ENCODE data around the gene SPC25.

- no peak for TF ChIP-seq CTCF (IDR thresholded peaks at IDR 0.05)
- TF ChIP-seq POLR2A (IDR thresholded peaks at IDR 0.05): no peak
Measured at GRCh38 chr2:168841445-168841844, 48.8 kb downstream of the SPC25 start.

Measured in Peyer's patch (tissue), 4 donors.